Measurements from ENCODE around the gene GPATCH3.

GPATCH3 gene

DNA sequence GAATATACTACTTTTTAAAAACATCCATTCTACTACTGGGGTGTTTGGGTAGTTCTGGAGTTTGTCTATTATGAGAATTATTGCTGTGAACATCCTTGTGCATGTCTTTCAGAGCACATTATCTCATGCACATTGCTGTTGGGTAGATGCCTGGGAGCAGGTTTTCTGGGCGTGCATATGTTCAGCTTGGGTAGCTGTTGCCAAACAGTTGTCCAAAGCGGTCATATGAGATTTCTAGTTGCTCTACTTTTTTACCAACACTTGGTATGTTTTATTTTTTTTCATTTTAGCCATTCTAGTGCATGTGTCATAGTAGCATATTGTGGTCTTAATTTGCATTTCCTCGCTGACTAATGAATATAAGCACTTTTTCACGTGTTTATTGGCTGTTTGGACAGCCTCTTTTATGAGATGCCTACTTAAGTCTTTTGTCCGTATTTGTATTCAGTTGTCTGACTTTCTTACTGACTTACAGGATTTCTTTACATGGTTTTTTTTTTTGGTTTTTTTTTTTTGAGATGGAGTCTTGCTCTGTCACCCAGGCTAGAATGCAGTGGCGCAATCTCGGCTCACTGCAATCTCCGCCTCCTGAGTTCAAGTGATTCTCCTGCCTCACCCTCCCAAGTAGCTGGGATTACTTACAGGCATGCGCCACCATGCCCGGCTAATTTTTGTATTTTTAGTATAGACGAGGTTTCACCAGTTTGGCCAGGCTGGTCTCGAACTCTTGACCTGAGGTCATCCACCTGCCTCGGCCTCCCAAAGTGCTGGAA lies 55.7 kb downstream of the GPATCH3 start:
- DNase-seq (ENCODE audit: low read depth in 2 of 2): no peak
